Fibroblast of skin of abdomen (primary cell): ENCODE data around the gene GPR153.

Source experiments
- DNase-seq: peaks from one replicate; pipeline ENCODE4 v3.0.0-alpha.2; 2013

Gene GPR153

DNA sequence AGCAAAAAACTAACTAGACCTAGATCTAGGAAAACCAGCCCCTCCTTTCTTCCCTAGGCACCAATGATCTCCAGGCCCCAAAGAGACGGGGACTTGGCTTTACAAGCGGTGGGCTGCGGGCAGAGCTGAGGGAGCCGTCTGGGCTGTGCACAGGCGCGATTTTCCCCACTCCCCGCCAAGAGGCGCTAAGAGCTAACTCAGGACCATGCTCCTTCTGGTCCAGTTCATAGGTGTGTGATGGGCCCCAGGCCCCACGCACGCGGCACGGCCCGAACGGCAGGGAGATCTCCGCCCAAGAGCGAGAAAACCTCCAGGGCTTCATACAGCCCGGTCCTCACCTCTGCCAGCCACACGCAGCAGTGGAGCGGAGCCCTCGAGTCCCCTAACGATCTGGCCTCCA lies 7.5 kb upstream of the GPR153 start:
- DNase-seq, result no peak

DNA sequence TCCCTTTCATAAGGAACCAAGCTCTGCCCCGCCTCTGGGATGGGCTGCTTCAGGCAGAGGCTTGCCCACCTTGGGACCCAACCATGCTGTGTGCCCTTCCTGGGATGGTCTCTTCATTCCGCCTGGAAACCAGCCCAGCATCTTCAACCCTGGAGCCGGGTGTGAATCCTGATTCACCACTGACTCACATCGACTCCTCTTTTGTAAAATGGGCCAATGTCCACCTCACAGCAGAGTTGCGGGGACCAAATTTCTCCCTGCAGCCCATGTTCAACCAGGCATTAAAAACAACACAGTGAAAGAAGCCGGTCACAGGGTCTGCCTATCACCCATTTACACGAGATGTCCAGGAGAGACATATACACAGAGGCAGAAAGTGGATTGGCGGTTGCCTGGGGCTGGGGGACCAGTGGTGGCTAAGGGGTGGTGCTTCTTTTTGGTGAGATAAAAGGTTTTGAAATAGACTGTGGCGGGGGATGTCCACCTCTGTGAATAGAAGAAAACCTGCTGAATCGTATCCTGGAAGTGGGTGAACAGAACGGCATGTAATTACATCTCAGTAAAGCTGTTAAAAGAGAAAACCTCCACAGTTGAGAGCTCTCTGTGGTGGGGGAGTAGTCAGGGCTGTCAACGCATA lies 6.9 kb upstream of the GPR153 start:
- DNase-seq, result peak; percentile 27

DNA sequence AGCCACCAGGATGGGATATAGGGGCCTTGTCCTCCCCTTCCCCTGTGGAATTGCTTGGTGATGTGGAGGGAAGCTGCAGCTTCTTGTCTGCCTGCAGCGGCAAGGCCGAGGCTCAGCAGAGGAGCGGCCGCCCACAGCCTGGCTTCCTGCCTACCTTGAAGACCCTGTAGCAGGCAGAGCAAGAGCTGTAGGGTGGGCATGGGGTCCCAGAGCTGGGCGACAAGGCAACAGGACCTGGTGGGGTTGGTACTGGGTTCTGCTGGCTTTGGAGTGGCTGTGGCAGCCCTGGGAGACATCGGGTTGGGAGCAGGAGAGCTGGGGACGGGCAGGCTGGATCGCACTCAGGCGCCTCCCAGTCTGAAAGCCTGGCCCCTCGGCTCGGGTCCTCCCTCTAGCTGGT lies 5.7 kb upstream of the GPR153 start:
- DNase-seq, result no peak

DNA sequence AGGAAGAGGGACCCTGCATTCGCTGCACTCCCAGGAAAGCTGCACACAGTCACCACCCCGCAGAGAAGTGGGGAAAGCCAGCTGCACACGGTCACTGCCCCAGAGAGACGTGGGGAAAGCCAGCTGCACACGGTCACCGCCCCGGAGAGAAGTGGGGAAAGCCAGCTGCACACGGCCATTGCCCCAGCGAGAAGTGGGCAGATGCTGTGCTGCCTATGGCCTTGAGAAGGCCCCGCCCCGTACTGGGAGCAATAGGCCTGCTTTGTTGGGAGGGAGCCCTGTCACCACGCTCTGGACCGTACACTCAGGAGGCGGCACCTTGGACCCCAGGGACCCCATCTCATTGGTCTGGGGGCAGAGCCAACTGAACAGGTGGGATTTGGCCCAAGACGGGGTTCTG lies 4.3 kb upstream of the GPR153 start:
- DNase-seq, result no peak

DNA sequence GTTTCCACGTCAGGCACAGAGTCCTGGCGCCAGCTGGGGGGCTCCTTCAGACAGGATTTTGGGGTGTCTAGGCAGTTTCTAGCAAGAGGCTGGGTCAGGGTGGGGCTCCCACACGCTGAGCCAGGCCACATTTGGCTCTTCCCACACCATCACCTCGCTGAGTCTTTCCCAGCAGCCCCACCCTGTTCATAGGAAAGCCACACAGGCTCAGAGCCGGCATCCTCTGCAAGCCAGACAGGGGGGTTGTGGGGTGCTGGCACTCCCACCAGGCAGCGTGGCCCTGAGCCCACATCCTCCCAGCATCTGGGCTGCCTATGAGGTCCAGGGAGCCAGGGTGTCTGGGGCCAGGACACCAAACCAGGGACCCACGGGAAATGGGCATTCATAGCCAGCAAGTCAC lies 2.8 kb upstream of the GPR153 start:
- DNase-seq, result no peak

DNA sequence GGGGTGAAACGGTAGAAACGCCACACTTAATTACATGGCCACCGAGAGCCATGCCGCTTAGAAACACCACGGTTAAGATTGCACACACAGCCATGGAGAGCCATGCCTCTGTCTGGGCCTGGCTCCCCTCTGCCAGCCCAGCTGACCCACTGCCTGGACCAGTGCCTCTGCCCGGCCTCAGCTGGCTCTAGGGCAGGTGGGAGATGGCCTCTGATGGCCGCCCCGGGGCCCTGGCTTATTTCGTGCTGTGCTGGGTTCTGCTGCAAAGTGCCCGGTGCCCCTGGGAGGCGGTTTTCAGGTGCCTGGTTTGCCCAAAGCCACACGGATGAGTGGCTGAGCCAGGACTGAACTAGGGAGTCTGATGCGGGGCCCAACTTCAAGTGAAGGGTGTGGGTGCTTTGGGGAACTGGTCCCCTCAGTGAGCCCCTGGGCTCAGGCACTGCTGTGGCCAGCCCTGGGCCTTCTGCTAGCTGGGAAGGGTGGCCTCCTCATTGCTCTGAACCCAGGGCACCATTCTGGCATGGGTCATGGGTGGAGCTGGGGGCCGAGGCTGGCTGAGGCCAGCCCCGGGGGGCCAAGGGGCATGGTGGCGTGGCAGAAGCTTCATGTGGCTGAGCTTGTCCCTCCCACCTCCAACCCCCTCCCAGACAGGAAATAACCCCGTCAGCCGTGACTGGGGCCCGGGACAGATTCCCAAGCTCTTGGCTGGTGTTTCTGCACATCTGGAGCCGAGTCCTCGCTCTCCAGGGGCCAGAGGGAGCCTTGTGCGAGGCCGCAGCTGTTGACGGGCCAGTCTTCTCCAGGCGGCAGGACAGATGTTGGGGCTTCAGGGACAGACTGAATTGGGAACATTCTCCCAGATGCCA lies 1.9 kb upstream of the GPR153 start:
- DNase-seq, result peak; percentile 47

DNA sequence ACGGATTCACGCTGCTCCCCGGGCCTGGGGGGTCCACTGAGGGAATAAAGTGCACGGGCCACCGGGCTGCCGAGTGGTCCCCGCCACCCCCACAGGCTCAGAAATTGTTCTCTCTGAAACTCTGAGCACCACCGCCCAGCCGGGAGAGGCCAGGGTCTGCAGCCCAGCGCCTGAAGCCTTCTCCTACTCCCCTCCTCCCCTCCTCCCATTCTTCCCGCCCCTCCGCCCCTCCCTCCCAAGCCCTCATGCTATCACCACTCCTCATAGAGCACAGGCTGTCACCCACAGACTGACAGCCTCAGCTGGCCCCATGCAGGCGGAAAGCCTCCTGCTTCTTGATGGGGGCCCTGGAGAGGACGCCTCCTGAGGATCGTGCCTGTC lies 707 bp upstream of the GPR153 start:
- no peak for DNase-seq

DNA sequence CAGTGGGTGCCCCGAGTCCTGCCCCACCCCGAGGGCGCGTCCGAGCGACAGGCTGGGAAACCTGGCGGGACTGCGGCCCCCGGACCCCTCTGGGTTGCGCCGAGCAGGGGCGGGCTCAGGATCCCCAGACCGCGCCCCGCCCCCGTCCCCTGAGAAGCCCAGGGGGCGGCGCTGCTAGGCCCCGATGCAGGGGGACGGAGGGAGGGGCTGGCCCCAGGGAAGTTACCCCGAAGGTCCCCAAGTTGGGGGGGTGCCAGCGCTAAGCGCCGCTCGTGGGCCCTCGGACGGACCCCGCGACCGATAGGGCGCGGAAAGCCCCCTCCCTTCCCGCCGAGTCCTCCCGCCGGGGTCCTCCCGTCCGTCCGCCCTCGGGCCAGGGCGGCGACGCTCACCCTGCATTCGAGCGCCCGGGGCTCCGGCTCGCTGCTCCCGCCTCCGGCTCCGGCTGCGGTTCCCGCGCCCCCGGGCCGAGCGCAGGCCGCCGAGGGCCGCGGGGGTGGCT lies 414 bp downstream of the GPR153 start:
- peak; percentile 34 for DNase-seq

DNA sequence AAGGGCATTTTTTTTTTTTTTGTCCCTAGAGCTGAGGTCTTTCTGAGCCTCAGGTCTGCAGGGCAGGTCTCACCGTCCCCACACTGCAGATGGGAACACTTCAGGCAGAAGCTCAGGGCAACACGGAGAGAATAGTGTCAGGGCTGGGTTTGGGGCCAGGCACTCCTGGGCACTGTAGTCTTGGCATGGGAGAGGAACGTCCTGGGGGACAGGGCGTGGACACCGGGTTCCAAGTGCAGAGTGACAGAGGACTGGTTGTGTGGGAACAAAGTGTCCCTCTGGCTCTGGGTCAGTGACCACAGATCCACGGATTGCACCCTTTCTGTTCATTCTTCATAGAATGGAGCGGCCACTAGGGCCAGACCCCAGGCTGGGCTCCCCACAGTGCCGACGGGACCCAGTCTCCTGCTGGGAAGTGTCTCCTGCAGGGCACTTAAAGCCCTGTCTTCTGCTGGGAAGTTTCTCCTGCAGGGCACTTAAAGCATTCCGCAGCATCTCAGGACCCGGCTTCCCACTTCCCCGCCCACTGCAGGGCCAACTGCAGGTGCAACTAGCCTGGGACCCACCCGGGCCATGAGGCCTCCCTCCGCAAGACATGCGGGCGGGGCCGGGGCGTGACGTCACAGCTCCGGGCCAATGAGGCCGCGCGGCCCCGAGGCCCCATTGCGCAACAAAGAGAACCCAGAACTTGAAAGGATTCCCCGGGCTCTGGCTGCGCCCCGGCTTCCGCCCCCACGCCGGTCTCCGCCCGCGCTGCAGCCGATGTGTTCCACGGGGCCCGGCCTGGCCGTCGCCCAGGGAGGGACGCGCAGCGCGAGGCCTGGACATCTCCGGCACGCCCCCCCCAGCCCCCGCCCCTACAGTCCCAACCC lies 1.2 kb downstream of the GPR153 start:
- peak; percentile 73 for DNase-seq

DNA sequence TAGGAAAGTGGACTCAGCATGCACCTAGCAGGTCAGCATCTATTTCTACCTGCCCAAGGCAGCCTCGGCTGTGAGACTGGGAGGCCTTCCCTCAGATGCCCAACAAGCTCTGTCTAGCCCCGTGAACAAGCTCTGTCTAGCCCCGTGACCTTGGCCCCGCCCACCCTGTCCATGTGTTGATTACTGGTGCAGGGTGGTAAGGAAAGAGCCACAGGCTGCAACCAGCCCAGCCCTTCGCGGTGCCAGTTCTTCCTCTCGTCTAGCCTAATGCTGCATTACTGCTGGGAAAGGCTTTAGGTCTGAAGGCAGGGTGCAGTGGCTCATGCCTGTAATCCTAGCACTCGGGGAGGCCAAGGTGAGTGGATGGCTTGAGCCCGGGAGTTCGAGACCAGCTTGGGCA lies 2.2 kb downstream of the GPR153 start:
- no peak for DNase-seq

DNA sequence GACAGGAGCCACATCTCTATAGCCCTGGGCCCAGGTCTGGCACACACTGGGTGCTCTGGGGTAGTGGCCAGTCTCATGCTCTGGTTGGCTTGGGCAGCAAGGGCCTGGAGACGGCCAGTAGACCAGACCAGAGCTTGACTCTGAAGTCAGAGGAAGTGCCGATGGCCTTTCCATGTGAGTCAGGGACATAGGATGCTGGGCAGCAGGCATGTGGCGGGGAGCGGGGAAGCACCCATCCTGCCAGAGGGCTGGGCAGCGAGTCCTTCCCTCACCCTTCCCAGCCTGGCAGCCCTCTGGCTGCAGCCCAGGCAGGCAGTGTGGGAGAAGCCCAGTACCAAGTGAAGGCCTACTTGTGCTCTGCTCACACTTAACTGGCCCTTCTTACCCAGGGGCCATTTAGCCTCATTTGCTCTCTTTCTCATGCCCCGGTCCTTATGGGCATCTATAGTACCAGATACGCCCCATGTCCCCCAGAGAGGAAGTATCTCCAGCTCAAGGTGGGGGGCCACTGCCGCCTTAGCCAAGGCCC lies 3.3 kb downstream of the GPR153 start:
- no peak for DNase-seq

DNA sequence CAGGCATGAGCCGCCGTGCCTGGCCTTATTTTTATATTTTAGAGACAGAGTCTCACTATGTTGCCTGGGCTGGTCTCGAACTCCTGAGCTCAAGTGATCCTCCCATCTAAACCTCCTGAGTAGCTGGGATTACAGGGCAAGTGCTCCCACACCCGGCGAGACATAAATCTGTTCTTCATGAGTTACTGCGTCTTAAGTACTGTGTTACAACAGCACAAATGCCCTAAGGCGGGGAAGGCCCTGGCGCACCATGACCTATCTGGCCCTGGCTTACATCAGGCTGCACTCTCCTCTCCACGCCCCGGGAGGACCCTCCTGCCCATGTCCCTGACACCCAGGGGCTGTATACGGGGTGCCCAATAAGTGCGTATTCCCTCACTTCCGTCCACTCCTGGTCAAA lies 4.3 kb downstream of the GPR153 start:
- no peak for DNase-seq

DNA sequence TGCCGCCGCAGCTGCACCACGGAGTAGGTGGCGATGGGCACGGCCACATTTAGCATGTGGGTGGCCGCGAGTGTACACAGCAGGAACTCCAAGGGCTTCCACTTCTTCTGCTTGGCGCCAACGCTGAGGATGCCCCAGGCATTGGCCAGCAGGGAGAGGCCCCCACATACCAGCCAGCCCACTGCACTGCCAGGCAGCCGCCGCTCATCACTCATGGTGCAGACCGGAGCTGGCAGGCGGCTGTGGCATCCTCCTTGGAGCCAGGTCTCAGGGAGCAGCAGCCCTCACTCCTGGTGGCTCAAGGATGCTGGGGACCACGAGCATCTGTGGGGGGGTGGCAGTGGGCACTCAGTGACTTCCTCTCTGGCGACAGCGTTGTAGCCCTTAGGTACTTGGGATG lies 6.2 kb downstream of the GPR153 start:
- DNase-seq, result no peak

DNA sequence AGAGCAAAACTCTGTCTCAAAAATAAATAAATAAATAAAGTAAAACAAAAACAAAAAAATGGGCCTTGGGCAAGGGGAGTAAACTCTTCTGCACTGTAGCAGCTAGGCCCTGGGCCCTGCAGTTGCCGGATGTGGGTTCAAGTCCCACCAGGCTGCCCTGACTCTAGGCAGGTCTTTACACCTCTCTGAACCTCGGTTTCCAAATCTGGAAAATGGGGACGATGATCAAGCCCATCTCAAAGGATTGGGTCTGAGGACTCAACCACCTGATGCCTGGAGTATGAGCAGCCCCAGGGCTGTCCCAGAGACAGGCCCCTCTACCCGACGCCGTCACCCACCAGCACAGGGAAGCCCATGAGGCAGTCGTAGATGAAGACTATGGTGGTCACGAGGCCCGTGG lies 7.5 kb downstream of the GPR153 start:
- no peak for DNase-seq

DNA sequence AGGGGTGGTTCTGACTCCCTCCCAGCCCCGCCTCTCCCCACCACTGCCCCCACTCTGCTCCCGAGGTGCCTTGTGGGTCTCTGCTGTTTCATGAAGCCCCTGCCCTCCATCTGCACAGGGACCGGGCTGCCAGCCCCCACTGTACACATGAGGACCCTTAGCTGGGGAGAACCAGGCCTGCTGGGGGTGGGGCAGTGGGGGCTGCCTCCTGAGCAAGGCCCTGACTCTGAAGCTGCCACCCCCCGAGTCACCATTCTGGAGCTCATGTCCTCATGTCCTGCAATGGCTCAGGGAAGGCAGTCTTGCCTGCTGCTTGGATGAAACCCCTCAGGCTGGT lies 8.6 kb downstream of the GPR153 start:
- DNase-seq, result no peak

DNA sequence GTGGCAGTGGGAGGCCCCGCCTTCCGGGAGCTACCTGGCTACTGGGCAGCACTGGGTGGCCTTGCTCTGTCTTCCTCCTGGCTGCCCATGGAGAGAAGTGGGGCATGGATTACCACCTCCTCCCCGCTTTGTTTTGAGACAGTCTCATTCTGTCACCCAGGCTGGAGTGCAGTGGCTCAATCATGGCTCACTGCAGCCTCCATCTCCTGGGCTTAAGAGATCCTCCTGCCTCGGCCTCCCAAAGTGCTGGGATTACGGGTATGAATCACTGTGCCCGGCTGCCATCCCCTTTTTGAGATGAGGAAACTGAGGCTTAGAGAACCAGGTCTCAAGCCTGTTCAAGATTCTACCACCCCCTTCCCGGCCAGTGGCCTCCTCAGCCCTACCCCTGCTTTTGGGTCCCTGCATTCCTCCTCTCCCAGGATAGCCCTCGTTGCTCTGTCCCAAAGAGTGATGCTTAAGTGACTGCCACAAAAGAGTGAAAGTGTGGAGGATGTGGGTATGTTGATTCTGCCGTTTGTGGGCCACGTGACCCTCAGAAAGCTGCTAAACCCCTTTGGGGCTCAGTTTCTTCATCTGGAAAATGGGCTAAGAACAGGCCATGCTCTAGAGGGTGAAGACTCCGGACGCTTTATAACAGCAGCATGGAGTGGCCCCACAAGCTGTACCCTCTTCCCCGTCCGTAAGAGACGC lies 9.1 kb downstream of the GPR153 start:
- no peak for DNase-seq

DNA sequence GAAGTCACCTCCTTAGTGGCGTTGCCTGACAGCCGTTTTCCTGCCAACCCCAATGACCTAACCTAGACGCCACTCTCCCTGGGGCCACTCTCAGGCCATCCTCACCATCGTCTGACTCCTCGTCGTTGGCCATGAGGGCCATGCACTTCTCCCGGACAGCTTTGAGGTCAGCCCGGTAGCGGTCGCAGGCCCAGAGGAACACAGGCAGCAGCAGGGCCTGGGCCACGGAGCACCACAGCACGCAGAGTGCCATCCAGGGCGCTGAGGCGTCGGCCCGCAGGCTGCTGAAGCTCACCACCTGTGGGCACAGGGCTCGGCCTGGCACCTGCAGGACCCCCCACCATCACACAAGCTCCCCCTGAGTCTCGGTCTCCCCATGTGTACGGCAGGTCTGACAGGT lies 9.7 kb downstream of the GPR153 start:
- no peak for DNase-seq

DNA sequence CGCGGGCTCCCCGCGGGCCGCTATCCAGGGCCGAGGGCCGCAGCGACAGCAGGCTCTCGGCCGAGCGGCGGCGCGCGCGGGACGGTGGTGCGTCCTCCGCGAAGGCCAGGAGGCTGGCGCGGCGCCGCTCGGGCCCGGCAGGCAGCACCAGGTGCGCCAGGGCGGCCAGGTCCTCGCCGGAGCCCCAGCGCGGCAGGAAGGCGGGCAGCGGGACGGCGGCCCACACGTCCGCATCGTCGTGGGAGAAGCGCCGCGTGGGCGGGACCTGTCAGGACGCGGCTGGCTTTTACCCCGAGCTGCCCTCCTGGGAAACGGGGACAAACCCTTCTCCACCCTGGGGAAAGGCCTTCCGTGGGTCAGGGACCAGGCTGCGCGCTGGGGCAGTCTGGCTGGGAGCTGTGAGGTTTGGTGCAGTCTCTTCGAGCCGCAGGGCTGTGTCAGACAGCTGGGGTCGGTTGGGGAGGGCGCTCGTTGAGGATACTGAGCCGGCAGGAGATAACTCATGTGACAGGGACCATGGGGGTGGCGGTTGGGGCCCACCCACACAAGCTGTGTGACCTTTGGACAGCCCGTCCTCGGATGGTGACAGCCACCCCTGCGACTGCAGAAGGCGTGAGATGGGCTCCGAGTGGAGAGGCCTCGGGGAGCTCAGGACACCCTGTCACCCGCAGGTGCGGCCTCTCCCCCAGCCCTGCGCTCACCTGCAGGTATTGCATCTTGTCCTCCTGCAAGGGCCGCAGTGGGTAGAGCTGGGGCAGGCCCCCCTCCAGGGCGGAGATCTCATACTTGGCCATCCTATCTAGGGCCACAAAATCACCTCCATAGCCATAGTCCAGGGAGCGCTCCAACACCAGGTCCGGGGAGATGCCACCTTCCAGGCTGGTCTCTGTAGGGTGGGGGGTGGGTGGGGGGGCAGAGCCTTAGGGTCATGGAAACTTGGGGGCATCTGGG lies 10.9 kb downstream of the GPR153 start:
- no peak for DNase-seq

DNA sequence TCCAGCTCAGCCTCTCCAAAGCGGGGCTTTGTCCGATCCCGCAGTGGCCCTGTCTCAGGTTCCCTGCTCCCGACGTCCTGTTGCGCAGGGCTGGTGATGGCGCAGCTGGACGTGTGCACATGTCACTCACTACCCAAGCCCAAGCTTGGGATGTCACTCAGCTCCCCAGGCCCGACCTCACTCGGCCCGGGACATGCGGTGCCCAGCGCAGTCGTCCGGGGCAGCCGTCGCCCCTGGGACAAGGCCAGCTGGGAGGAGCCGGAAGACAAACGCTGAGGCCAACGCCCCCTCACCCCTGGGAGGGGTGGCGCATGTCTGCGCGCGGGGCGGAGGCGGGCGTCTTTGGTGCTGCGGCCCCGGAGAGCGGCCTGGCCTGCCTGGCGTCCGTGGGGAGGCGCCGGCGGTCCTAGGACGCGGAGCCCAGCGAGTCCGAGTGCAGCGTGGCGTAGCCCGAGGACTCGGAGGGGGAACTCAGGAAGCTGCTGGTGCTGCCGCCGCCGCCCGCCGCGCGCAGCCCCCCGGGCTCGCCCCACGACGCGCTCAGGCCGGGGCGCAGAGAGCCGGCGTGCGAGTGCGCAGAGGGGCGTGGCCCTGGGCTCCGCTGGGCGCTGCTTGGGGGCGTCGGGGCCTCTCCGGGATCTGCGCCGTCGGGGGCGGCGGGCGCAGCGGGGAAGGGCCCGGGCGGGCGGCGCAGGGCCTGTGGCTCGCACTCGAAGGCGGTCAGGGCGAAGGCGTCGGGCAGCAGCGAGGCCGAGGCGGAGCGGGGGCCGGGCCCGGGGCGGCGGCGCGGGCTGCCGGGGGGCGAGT lies 11.8 kb downstream of the GPR153 start:
- no peak for DNase-seq

DNA sequence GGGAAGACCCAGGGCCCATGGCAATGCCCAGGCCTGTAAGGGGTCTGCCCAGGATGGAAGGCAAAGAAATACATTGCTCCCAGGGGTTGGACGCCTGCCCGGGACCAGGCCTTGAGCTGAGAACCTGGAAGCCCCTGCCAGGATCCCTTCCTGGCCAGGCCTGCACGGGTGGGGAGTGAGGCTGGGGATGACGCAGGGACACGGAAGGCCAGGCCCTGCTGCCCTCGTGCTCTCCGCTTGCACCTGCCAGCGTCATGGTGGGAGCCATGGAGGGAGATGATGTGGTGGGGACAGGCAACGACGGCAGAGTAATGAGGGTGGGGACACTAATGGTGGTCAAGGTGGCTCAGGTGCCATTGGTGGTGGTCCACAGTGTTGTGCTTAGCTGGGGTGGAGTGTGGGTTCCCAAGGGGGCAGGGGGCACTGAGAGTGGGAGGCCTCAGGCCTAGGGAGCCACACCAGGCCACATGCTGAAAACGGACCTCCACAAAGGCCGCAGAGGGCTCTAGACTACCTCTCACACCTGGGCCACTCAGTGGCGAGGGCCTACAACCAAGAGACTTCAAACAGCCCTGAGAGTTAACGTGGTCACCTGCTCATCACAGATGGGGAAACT lies 12.6 kb downstream of the GPR153 start:
- DNase-seq, result no peak
